Stimulated activated CD8-positive, alpha-beta memory T cell treated with anti-CD3 and anti-CD28 coated beads, Interleukin-4, amount 100 ng/mL, for 1 hour (primary cell): ENCODE results near the gene CEP89.
A peak's percentile ranks its signal among the peaks of the same experiment; 100 is the strongest.
"Not testable (repeated sequence)": the region's sequence is repeated elsewhere in the genome, so short reads cannot be mapped to it uniquely, and the experiment has no call there.

Experiments used
- DNase-seq, 2 donors: peaks; one replicate each; pipeline ENCODE4 v3.0.0-alpha.2; 2020; ENCODE audit warnings: low read depth in 2 of 2, low spot score in 1 of 2

Gene CEP89

DNA sequence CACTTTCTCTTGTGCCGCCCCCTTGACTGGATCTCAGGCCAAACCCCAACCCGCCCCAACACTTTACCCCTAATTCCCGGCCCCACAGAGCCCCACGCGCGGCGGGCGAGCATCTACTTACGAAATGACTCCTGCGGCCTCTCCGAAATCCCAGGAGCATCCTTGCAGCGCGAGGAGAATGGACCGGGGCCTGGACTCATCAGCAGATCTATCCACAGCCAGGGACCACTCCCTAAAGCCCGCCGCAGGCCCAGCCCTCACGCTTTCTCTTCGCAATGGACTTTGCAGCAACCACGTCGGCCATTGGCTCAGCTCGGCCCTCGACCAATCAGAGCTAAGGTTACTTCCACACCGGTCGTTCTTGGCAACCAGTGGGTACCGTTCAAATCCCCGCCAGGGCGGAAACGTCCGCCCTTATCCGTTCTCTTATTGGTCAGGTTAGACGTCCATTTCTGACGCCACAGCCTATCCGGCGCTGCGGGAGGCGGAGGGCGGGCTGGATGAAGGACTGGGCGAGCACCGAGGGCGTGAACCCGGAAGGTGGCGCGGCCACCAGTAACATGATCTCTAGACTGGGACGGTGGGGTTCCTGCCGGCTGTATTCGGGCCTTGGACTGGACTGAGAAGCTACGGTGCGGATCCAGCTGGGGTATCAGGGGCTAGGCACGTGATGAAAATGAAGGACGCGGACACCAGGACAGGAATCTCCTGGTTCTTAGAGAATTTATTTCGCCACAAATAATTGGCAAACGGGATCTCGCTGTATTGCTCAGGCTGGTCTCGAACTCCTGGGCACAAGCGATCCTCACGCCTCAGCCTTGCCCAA, at the start of gene CEP89, which contains the start of gene FAAP24:
Gene CEP89, minus strand, starts transcription at position 244 of the 826 bp plus-strand sequence. Its CDS starts 84 bp downstream, at position 160.
Gene FAAP24, plus strand, starts transcription at position 528 of the 826 bp plus-strand sequence. CDS start 955 bp downstream, outside the sequence.
- DNase-seq, result peak; percentile 87 to 96

DNA sequence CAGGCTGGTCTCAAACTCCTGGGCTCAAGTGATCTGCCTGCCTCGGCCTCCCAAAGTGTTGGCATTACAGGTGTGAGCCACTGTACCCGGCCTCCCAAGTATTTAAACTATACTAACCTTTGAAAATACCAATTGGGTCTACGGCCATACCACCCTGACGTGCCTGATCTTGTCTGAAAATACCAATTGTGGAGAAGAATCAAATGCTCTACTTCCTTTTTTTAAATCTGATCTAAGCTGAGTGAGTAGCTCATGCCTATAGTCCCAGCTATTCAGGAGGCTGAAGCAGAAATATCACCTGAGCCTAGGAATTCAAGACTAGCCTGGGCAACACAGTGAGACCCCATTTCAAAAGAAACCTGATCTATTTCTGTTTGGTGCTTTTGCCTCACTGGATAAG, 39.1 kb upstream of the CEP89 start:
- not testable (repeated sequence) for DNase-seq

DNA sequence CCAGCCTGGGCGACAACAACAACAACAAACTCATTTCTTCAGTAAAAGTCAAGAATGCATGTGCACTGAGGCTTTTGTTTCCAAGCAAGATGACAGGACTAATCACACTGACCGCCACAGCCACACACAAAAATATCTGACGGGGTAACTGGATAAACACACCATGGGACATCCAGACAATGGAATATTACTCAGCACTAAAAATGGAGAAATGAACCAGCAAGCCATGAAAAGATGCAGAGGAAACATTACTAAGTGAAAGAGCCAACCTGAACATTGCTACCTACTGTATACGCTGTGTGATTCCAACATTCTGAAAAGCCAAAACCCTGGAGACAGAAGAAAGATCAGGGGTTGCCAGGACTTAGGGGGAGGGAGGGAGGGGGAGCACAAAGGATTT, 37.0 kb upstream of the CEP89 start:
- no peak for DNase-seq

DNA sequence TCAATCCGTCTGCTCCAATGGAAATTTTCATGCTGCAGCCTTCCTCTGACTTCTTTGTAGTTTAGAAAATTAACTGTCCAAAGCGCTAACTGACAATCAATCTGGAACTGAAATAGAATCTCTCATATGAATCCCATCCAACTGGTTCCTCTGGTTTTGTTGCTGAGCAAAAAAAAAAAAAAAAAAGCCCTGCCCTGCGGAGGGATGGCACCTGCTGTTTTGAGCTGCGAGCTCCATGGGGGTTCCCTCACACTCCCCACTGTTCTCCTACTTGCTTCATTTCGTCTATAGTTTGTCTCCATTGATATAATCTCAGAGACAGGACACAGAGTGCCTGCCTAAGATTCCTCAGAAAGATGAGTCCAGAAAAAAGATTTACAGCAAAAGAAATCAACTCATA, 33.7 kb upstream of the CEP89 start:
- DNase-seq, result no peak

DNA sequence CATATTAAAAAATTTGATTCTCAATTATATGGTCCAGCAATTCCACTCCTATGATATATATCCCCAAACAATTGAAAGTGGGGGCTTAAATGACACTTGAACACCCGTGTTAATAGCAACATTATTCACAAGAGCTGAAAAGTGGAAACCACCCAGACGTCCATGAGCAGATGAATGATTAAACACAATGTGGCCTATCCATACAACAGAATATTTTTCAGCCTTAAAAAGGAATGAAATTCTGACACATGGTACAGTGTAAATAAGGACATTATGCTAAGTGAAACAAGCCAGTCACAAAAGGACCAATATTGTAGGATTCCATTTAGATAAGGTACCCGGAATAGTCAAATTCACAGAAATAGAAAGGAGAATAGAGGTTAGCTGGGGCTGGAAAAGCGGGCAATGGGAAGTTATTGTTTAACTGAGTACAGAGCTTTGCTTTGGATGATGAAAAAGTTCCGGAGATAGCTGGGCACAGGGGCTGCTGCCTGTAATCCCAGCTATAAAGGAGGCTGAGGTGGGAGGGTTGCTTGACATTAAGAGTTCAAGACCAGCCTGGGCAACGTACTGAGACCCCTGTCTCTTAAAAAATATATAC, 31.8 kb upstream of the CEP89 start:
- not testable (repeated sequence) for DNase-seq

DNA sequence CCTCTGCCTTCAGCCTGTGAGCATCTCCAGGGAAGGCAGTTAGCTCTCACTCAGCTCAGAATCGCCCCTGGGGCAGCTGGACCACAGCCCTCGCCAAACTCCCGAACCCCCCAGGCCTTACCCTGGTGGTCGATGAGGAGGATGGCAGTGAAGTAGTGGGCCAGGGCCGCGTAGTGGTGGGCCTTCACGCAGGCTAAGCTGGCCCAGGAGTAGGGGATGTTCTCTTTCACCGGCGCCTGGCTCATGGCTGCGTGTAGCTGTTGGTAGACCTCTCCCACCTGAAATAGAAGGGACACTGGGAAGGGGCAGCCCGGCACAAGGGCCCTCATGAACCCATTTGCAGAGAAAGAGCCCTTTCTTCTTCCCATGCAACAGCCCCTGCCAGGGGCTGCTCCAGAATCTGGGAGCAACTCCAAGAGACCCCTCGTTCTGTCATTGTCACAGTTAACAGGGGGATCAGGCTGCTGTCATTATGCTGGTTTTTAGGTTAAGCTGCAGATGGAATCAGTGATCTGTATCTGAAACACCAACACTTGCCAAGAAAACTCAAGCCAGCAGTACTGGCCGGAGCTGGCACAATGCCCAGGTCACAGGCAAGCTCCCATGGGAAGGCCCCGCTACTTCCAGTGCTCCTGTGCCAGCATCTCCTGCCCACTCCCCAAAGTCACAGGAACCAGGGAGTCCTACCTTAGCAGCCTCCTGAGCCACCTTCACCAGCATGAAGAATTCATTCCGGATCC, 30.5 kb upstream of the CEP89 start:
- DNase-seq, result not testable (repeated sequence)

DNA sequence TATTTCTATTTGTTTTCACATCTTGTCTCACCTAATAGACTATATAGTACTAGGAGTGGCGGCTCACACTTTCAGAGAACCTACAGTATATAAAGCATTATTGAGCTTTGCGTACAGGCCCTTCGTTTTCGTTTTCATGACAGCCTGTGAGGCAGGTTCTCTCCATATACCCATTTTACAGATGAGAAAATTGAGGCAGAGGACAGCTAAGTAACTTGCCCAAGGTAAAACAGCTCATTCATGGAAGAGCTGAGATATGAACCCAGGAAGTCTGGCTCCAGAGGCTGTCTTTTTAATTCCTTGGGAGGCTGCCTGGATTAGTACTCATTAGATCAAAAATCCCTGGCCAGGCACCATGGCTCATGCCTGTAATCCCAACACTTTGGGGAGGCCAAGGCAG, 29.2 kb upstream of the CEP89 start:
- no peak for DNase-seq

DNA sequence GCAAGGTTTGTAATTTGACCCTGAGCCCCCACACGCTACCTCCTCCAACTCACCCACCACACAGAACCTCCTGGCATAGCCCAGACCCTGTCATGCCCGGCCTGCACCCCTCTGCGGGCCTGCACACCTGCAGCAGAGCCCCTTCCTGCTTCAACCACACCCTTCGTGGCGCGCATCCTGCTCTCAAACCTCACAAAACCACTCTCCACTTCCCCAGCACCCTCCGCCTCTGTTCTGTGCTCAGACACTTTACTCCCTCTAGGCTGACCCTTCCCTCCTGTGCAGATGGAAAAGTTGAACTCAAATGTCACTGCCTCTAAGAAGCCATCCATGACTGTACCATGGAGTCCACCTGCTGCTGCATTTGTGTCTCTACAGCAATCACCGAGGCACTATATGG, 28.8 kb upstream of the CEP89 start:
- peak in 1 of 2 donors; percentile 3 for DNase-seq

DNA sequence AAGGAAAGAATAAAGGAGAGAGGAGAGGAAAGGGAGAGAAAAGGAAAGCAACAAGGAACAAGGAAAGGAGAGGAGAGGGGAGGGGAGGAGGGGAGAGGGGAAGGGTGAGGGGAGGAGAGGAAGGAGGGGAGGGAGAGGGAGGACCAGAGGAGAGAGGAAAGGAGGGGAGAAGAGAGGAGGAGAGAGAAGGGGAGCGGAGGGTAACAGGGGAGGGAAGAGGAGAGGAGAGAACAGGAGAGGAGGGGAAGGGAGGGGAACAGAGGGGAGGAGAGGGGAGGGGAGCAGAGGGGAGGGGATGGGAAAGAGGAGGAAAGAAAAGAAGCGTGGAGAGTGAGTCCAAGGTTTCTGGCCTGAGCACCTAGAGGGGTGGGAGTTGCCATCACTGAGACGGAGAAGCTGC, 27.0 kb upstream of the CEP89 start:
- DNase-seq, result no peak

DNA sequence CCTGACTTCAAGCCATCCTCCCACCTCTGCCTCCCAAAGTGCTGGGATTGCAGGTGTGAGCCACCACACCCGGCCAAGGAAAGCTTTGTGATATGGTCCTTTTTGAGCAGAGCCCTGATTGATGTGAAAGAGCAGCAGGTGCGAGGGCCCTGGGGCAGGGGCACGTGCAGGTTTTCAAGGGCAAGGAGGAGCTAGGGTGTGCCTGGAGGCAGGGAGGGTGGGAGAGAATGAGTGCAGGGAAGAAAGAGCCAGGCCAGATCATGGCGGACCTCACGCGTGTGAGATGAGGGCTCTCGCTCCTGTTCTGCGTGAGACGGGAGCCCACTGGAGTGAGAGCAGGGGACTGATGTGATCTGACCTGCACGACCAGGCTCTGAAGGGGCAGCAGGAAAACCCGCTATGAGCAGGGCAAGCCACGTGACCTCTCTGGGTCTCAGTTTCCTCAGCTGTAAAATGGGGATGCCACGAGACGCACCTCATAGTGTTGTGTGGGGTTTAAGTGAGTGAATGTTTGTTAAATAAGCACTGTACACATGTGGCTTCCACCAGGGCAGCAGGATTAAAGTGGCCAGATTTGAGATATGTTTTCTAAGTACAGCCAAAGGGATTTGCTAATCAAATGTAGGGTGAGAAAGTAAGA, 26.1 kb upstream of the CEP89 start:
- DNase-seq, result no peak

DNA sequence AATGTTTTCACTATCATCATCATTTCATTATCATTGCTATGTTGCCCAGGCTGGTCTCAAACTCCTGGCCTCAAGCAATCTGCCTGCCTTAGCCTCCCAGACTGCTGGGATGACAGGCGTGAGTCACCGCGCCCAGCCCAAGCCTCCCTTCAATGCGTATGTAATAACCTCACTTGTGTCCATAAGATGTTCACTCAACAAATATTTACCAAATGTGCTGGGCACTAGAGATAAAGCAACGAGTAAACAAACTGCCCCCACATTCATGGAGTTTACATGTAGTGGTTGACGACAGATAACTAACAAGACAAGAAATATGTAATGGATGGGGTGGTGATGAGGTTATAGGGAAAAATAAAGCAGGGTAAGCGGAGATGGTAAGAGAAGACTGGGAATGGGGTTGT, 25.3 kb upstream of the CEP89 start:
- not testable (repeated sequence) for DNase-seq

DNA sequence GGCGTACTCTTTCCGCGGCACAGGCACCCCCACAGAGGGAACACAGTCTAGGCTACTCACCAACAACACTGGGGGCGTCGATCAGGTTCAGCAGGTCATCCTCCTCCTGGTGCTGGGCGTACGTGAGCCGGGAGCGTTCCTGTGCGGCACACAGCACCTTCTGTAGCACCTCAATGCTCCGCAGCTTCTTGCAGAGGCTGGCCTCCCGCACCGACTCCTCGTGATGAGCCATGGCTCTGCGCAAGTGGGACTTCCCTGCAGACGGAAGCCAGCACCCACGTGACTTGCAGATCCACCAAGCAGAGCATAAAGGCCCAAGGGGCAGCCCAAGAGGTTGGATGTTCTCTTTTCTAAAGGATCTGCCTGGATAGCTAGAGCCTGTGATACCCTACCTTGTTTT, 24.2 kb upstream of the CEP89 start:
- not testable (repeated sequence) for DNase-seq

DNA sequence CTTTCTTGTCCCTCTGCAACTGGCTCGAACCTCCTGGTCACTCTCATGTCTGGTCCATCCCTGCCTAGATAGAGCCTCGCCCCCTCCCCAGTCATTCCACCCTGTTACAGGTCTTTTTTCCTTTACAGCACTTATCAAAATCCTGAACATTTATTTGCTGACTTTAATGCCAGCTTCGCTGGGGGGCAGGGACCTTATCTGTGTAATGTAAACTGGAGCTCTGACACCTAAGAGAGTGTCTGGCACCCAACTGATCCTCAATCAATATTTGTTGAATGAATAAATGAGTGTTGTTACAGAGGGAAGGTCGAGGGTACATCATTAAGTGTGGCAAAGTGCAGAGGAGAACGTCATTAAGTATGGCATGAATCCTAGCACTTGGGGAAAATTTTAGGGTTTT, 17.0 kb upstream of the CEP89 start:
- no peak for DNase-seq

DNA sequence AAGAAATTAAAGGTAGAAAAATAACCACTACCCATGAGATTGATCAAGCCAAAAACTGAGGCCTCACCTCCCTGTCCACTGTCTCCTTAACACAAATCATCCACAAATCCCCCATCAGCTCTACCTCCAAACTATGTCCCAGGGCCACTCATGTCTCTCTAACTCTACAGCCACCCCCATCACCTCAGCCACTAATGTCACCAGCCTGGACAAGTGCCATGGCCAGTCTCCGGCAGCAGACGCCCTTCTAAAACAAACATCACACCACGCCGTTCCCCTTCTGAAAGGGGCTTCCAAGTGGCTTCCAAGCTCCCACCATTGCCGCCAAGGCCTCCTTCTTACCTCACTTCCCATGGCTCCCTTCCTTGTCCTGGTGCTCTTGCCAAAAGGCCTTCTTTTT, 16.5 kb upstream of the CEP89 start:
- DNase-seq, result not testable (repeated sequence)

DNA sequence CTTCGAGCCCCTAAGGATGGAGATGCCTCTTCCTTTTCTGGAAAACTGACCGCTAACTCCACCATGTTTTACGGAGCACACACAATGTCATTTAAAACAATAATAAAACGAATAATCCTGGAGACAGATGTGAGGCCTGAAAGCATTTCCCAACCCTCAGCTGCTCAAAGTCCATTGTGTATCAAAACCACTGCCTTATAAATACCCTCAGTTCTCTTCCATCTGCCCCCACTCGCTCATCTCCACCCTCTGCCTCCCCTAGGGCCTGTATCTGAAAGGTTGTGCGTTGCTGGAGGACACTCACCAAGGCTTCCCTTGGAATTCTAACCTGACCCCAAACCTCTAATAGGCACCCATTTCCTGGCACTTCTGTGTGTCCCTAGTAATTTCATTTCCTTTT, 10.7 kb upstream of the CEP89 start:
- DNase-seq, result not testable (repeated sequence)

DNA sequence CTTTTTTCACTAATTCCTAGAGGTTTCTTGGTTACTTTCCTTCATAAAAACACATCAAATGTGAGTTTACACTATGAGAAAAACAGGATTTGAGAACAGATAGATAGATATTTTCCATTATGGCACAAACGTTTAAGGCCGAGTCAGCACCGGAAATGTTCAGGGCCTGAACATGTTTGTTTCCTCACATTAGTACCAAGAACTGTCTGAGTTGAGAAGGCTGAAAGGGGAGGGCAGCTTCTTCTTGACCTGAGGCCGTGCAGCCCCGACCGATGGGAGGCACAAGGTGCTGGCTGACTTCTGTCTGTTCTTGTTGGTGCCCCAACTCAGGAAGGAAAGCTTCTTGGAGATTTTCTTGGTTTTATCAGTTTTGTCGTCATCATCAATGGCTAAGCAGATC, 8.0 kb upstream of the CEP89 start:
- not testable (repeated sequence) for DNase-seq

DNA sequence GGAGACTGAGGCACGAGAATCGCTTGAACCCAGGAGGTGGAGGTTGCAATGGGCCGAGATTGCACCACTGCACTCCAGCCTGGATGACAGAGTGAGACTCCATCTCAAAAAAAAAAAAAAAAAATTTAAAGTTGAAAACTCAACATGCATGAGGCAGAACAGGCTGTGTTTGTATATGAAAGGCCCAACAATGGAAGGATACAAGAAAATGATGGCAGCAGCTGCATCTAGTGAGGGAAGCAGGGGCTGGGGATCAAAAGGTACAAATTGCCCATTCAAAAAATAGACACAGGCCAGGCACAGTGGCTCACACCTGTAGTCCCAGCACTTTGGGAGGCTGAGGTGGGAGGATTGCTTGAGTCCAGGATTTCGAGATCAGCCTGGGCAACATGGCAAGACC, 6.1 kb upstream of the CEP89 start:
- not testable (repeated sequence) for DNase-seq

DNA sequence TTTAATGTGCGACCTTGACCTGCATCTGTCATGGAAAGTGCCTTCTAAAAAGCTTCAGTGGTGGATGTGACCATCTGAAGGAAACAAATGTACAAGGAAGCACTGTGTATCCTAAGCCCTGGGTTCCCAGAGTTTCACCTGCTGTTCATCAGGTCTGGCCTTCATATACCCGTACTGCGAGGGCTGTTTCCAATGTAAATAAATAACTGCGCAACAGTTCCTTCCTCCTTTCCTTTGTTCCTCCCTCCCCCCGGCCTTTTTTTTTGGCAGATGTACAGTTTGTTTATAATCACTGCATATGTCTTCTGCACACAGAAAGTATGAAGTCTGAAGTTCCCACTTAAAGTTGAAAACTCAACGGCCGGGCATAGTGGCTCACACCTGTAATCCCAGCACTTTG, 5.5 kb upstream of the CEP89 start:
- no peak for DNase-seq

DNA sequence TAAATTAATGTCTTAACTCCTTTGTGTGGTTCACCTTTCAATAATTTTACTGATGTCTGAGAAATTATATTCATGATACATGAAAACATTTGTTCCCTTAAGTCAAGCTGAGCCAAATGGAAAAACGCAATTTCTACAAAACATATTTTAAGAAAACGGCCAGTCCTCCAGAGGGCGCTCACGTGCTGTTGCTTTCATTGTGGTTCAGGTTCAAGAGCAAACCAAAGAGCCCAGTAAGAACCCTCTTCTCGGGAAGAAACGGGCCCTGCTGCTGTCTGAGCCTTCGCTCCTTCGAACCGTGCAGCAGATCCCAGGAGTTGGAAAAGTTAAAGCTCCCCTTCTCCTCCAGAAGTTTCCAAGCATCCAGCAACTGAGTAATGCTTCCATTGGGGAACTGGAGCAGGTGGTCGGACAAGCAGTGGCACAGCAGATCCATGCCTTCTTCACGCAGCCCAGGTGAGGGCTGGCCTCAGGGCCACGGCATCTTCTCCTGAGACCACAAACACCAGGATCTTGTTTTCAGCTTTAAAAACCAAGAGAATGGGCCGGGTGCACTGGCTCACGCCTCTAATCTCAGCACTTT, 4.6 kb upstream of the CEP89 start:
- peak; percentile 35 to 56 for DNase-seq

DNA sequence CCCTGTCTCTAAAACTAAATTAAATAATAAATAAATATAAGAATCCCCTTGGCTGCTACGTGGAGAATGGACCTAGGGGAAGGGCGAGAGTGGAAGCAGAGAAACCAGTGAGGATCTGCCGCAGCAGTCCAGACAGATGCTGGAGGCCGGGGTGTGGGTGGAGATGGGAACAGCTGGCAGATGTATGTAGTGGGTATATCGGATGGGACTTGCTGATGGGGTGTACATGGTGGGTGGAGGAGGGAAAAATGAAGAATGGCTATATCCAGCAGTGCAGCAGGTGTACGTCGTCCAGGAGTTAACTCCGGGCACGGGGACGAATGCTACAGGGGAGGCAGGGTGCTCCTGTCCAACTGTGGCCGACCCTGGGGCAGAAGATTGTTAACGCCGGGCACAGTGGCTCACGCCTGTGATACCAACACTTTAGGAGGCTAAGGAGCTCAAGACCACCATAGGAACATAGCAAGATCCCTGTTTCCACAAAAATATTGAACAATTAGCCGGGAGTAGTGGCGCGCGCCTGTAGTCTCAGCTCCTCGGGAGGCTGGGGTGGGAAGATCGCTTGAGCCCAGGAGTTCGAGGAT, 654 bp downstream of the CEP89 start:
- no peak for DNase-seq

DNA sequence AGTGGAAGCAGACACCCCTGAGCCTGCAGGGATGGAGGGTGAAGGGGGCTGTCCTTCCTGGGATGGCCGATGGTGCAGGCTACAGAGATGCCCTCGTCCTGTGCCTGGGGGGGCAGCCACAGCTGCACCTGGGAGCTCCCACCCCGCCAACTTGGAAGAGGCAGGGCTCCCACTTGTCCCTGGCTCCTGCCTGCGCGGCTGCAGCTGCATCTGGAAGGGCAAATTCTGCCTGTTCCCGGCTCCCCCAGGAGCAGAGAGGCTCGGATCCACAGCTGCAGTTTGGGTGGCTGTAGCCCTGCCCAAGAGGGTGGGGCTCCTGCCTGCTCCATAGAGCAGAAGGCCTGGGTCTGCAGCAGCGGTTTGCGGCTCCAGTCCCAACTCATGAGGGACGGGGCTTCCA, 2.2 kb downstream of the CEP89 start:
- DNase-seq, result no peak
